IPS-18c (cell line): ENCODE measurements around the gene POLR2H.

Experiments used
- H3K4me3 ChIP-seq: 2 replicates; pipeline ENCODE4 v1.7.0; 2013; ENCODE audit warnings: low read depth, mild to moderate bottlenecking, low read length, moderate library complexity; ENCODE audit not compliant: insufficient read depth
- H3K9me3 ChIP-seq: one replicate; pipeline ENCODE4 v1.6.1; 2013; ENCODE audit warnings: mild to moderate bottlenecking, low read length, moderate library complexity; ENCODE audit not compliant: control insufficient read depth, insufficient read depth

Gene POLR2H

GRCh38 chr3:184377882-184378445 is 16.5 kb downstream of the POLR2H start, which contains the start of gene THPO:
Gene THPO, minus strand, starts transcription at chr3:184378207. Its CDS starts 1,948 bp downstream, at chr3:184376259.
- H3K4me3 ChIP-seq = peak within 1 kb of the TSS; percentile 26
- H3K9me3 ChIP-seq = no peaks in the 10 kb centered on the region

- H3K4me3 ChIP-seq = no peak overlapping the region
- no peaks in the 10 kb centered on the region for H3K9me3 ChIP-seq
These were observed 17.3 kb downstream of the POLR2H start for GRCh38 chr3:184378651-184379357.

GRCh38 chr3:184379358-184380184 is 18.1 kb downstream of the POLR2H start, which contains the start of gene CHRD:
Gene CHRD, plus strand, starts transcription at chr3:184380054. Its CDS starts 265 bp downstream, at chr3:184380319.
- Histone ChIP-seq H3K9me3 (no peaks in the 10 kb centered on the region), H3K4me3 (peak within 1 kb of the TSS; percentile 60)

- H3K9me3 ChIP-seq = no peaks in the 10 kb centered on the region
- peak overlapping the region; percentile 60 for H3K4me3 ChIP-seq
These were observed 18.7 kb downstream of the POLR2H start for GRCh38 chr3:184380185-184380626.

- H3K4me3 ChIP-seq = peak overlapping the region; percentile 60
- H3K9me3 ChIP-seq = no peaks in the 10 kb centered on the region
These were observed 19.2 kb downstream of the POLR2H start for GRCh38 chr3:184380627-184381260.

- peak overlapping the region; percentile 60 for H3K4me3 ChIP-seq
- H3K9me3 ChIP-seq = no peaks in the 10 kb centered on the region
These were observed 20.0 kb downstream of the POLR2H start for GRCh38 chr3:184381261-184382224.

- Histone ChIP-seq H3K4me3 (no peak overlapping the region), H3K9me3 (no peaks in the 10 kb centered on the region)
These were observed 21.0 kb downstream of the POLR2H start for GRCh38 chr3:184382326-184383032.

GRCh38 chr3:184383033-184383740 is 21.7 kb downstream of the POLR2H start:
- Histone ChIP-seq H3K4me3 (no peak overlapping the region), H3K9me3 (no peaks in the 10 kb centered on the region)

- no peaks in the 10 kb centered on the region for H3K9me3 ChIP-seq
- H3K4me3 ChIP-seq = no peak overlapping the region
These were observed 22.8 kb downstream of the POLR2H start for GRCh38 chr3:184384342-184384741.

- H3K4me3 ChIP-seq = no peak overlapping the region
- no peaks in the 10 kb centered on the region for H3K9me3 ChIP-seq
These were observed 23.4 kb downstream of the POLR2H start for GRCh38 chr3:184384856-184385422.

GRCh38 chr3:184386047-184386806 is 24.7 kb downstream of the POLR2H start:
- no peak overlapping the region for H3K4me3 ChIP-seq
- H3K9me3 ChIP-seq = no peaks in the 10 kb centered on the region

- no peak overlapping the region for H3K4me3 ChIP-seq
- no peaks in the 10 kb centered on the region for H3K9me3 ChIP-seq
These were observed 25.7 kb downstream of the POLR2H start for GRCh38 chr3:184387174-184387714.

- no peaks in the 10 kb centered on the region for H3K9me3 ChIP-seq
- H3K4me3 ChIP-seq = no peak overlapping the region
These were observed 26.8 kb downstream of the POLR2H start for GRCh38 chr3:184388164-184388935.

- no peaks in the 10 kb centered on the region for H3K9me3 ChIP-seq
- no peak overlapping the region for H3K4me3 ChIP-seq
These were observed 27.4 kb downstream of the POLR2H start for GRCh38 chr3:184388936-184389230.
